ENCODE results near the gene TNFSF10. TPM values are rescaled to one million over a fixed set of nuclear protein-coding genes. Genes with fewer than 3 reads are reported as not detected.
"Not testable (repeated sequence)": the region's sequence is repeated elsewhere in the genome, so short reads cannot be mapped to it uniquely, and the experiment has no call there.

The TNFSF10 gene
- polyA plus RNA-seq, 4 donors = 38.7 to 72.0 (median 47.7) TPM

- no peak for DNase-seq (ENCODE audit: low read depth in 4 of 4, low spot score in 3 of 4)
Observed at GRCh38 chr3:172546105-172546504, 22.9 kb upstream of the TNFSF10 start.

- no peak for DNase-seq (ENCODE audit: low read depth in 4 of 4, low spot score in 3 of 4)
Observed at GRCh38 chr3:172544404-172544803, 21.2 kb upstream of the TNFSF10 start.

GRCh38 chr3:172543884-172544283, 20.7 kb upstream of the TNFSF10 start:
- no peak for DNase-seq (ENCODE audit: low read depth in 4 of 4, low spot score in 3 of 4)

- DNase-seq (ENCODE audit: low read depth in 4 of 4, low spot score in 3 of 4) = no peak
Observed at GRCh38 chr3:172543419-172543818, 20.2 kb upstream of the TNFSF10 start.

- DNase-seq (ENCODE audit: low read depth in 4 of 4, low spot score in 3 of 4) = no peak
Observed at GRCh38 chr3:172542999-172543398, 19.8 kb upstream of the TNFSF10 start.

- DNase-seq (ENCODE audit: low read depth in 4 of 4, low spot score in 3 of 4) = no peak
Observed at GRCh38 chr3:172541945-172542488, 18.8 kb upstream of the TNFSF10 start.

- no peak for DNase-seq (ENCODE audit: low read depth in 4 of 4, low spot score in 3 of 4)
Observed at GRCh38 chr3:172540049-172540448, 16.8 kb upstream of the TNFSF10 start.

GRCh38 chr3:172539273-172539672, 16.0 kb upstream of the TNFSF10 start:
- DNase-seq (ENCODE audit: low read depth in 4 of 4, low spot score in 3 of 4) = no peak

GRCh38 chr3:172538368-172539151, 15.3 kb upstream of the TNFSF10 start:
- DNase-seq (ENCODE audit: low read depth in 4 of 4, low spot score in 3 of 4) = no peak

- DNase-seq (ENCODE audit: low read depth in 4 of 4, low spot score in 3 of 4) = no peak
Observed at GRCh38 chr3:172537507-172538158, 14.4 kb upstream of the TNFSF10 start.

- DNase-seq (ENCODE audit: low read depth in 4 of 4, low spot score in 3 of 4) = no peak
Observed at GRCh38 chr3:172536993-172537419, 13.8 kb upstream of the TNFSF10 start.

GRCh38 chr3:172536505-172536904, 13.3 kb upstream of the TNFSF10 start:
- no peak for DNase-seq (ENCODE audit: low read depth in 4 of 4, low spot score in 3 of 4)

GRCh38 chr3:172530566-172530965, 7.3 kb upstream of the TNFSF10 start:
- no peak for DNase-seq (ENCODE audit: low read depth in 4 of 4, low spot score in 3 of 4)

GRCh38 chr3:172530101-172530561, 6.9 kb upstream of the TNFSF10 start:
- DNase-seq (ENCODE audit: low read depth in 4 of 4, low spot score in 3 of 4) = no peak

- no peak for DNase-seq (ENCODE audit: low read depth in 4 of 4, low spot score in 3 of 4)
Observed at GRCh38 chr3:172528677-172529076, 5.4 kb upstream of the TNFSF10 start.

- no peak for DNase-seq (ENCODE audit: low read depth in 4 of 4, low spot score in 3 of 4)
Observed at GRCh38 chr3:172527306-172527705, 4.1 kb upstream of the TNFSF10 start.

GRCh38 chr3:172525116-172525613, 1.9 kb upstream of the TNFSF10 start:
- DNase-seq (ENCODE audit: low read depth in 4 of 4, low spot score in 3 of 4) = no peak

- no peak for DNase-seq (ENCODE audit: low read depth in 4 of 4, low spot score in 3 of 4)
Observed at GRCh38 chr3:172524611-172525010, 1.4 kb upstream of the TNFSF10 start.

GRCh38 chr3:172521837-172522726, 1.1 kb downstream of the TNFSF10 start:
- not testable (repeated sequence) for DNase-seq (ENCODE audit: low read depth in 4 of 4, low spot score in 3 of 4)

- no peak for DNase-seq (ENCODE audit: low read depth in 4 of 4, low spot score in 3 of 4)
Observed at GRCh38 chr3:172520301-172520831, 2.9 kb downstream of the TNFSF10 start.
